ENCODE measurements around the gene AURKA.

The AURKA gene

GRCh38 chr20:56429941-56430340 is 37.9 kb upstream of the AURKA start:
- Histone ChIP-seq H3K27ac (ENCODE audit: low read depth, low read length) (no peak overlapping the region), H3K9me3 (ENCODE audit: insufficient read depth, low read depth, low read length) (no peaks in the 10 kb centered on the region), H3K27me3 (ENCODE audit: insufficient read depth, low read length) (peaks cover 8% of the 10 kb centered on the region; the same call in 1 of the 2 replicates)

GRCh38 chr20:56429502-56429901 is 37.5 kb upstream of the AURKA start:
- Histone ChIP-seq H3K9me3 (ENCODE audit: insufficient read depth, low read depth, low read length) (no peaks in the 10 kb centered on the region), H3K27ac (ENCODE audit: low read depth, low read length) (no peak overlapping the region), H3K4me1 (ENCODE audit: insufficient read depth, low read length) (no peaks in the 10 kb centered on the region; the same call in 1 of the 2 replicates), H3K27me3 (ENCODE audit: insufficient read depth, low read length) (peaks cover 12% of the 10 kb centered on the region; the same call in 1 of the 2 replicates), H3K4me3 (ENCODE audit: low read length) (no peak overlapping the region), H3K36me3 (ENCODE audit: insufficient read depth, low read length) (no peaks in the 10 kb centered on the region), H3K9ac (ENCODE audit: low read depth, low read length) (no peak overlapping the region)
- 73% methylated on average over 6 of the region's 6 CpGs for WGBS

More at GRCh38 chr20:56429941-56430340, 37.9 kb upstream of the AURKA start:
- WGBS = 69% methylated on average over 4 of the region's 4 CpGs
- no peaks in the 10 kb centered on the region; the same call in 1 of the 2 replicates for H3K4me1 ChIP-seq (ENCODE audit: insufficient read depth, low read length)
- no peaks in the 10 kb centered on the region for H3K36me3 ChIP-seq (ENCODE audit: insufficient read depth, low read length)
- no peak overlapping the region for H3K4me3 ChIP-seq (ENCODE audit: low read length)
- no peak overlapping the region for H3K9ac ChIP-seq (ENCODE audit: low read depth, low read length)

- H3K9ac ChIP-seq (ENCODE audit: low read depth, low read length) = no peak overlapping the region
- H3K27ac ChIP-seq (ENCODE audit: low read depth, low read length) = no peak overlapping the region
- H3K27me3 ChIP-seq (ENCODE audit: insufficient read depth, low read length) = peaks cover 12% of the 10 kb centered on the region; the same call in 1 of the 2 replicates
- H3K4me1 ChIP-seq (ENCODE audit: insufficient read depth, low read length) = no peaks in the 10 kb centered on the region; the same call in 1 of the 2 replicates
- 85% methylated on average over 8 of the region's 8 CpGs for WGBS
- H3K4me3 ChIP-seq (ENCODE audit: low read length) = no peak overlapping the region
- H3K9me3 ChIP-seq (ENCODE audit: insufficient read depth, low read depth, low read length) = no peaks in the 10 kb centered on the region
- no peaks in the 10 kb centered on the region for H3K36me3 ChIP-seq (ENCODE audit: insufficient read depth, low read length)
These were observed 36.9 kb upstream of the AURKA start for GRCh38 chr20:56428881-56429280.

GRCh38 chr20:56428410-56428809 is 36.4 kb upstream of the AURKA start:
- H3K4me1 ChIP-seq (ENCODE audit: insufficient read depth, low read length) = no peaks in the 10 kb centered on the region; the same call in 1 of the 2 replicates
- no peak overlapping the region for H3K9ac ChIP-seq (ENCODE audit: low read depth, low read length)
- H3K27ac ChIP-seq (ENCODE audit: low read depth, low read length) = no peak overlapping the region
- WGBS = 82% methylated on average over 5 of the region's 5 CpGs
- H3K9me3 ChIP-seq (ENCODE audit: insufficient read depth, low read depth, low read length) = no peaks in the 10 kb centered on the region
- H3K36me3 ChIP-seq (ENCODE audit: insufficient read depth, low read length) = no peaks in the 10 kb centered on the region
- H3K27me3 ChIP-seq (ENCODE audit: insufficient read depth, low read length) = peaks cover 12% of the 10 kb centered on the region; the same call in 1 of the 2 replicates
- H3K4me3 ChIP-seq (ENCODE audit: low read length) = no peak overlapping the region

- Histone ChIP-seq H3K36me3 (ENCODE audit: insufficient read depth, low read length) (no peaks in the 10 kb centered on the region), H3K27ac (ENCODE audit: low read depth, low read length) (no peak overlapping the region), H3K9ac (ENCODE audit: low read depth, low read length) (no peak overlapping the region), H3K27me3 (ENCODE audit: insufficient read depth, low read length) (peaks cover 13% of the 10 kb centered on the region; the same call in 1 of the 2 replicates), H3K4me1 (ENCODE audit: insufficient read depth, low read length) (peaks cover under 1% of the 10 kb centered on the region; the same call in 1 of the 2 replicates), H3K4me3 (ENCODE audit: low read length) (no peak overlapping the region), H3K9me3 (ENCODE audit: insufficient read depth, low read depth, low read length) (no peaks in the 10 kb centered on the region)
- WGBS = 91% methylated on average over 4 of the region's 4 CpGs
These were observed 35.8 kb upstream of the AURKA start for GRCh38 chr20:56427797-56428196.

- Histone ChIP-seq H3K9ac (ENCODE audit: low read depth, low read length) (no peak overlapping the region), H3K27ac (ENCODE audit: low read depth, low read length) (no peak overlapping the region), H3K4me3 (ENCODE audit: low read length) (no peak overlapping the region), H3K9me3 (ENCODE audit: insufficient read depth, low read depth, low read length) (no peaks in the 10 kb centered on the region), H3K27me3 (ENCODE audit: insufficient read depth, low read length) (peaks cover 22% of the 10 kb centered on the region; the same call in 1 of the 2 replicates), H3K36me3 (ENCODE audit: insufficient read depth, low read length) (no peaks in the 10 kb centered on the region), H3K4me1 (ENCODE audit: insufficient read depth, low read length) (peaks cover 8% of the 10 kb centered on the region)
These were observed 34.9 kb upstream of the AURKA start for GRCh38 chr20:56426926-56427325.

GRCh38 chr20:56426026-56426425 is 34.0 kb upstream of the AURKA start:
- WGBS = 92% methylated on average over 9 of the region's 9 CpGs
- H3K4me1 ChIP-seq (ENCODE audit: insufficient read depth, low read length) = peaks cover 8% of the 10 kb centered on the region

GRCh38 chr20:56424931-56425330 is 32.9 kb upstream of the AURKA start:
- H3K27me3 ChIP-seq (ENCODE audit: insufficient read depth, low read length) = peaks cover 32% of the 10 kb centered on the region
- no peak overlapping the region for H3K9ac ChIP-seq (ENCODE audit: low read depth, low read length)
- WGBS = 85% methylated on average over 1 of the region's 1 CpG
- no peak overlapping the region for H3K4me3 ChIP-seq (ENCODE audit: low read length)
- H3K27ac ChIP-seq (ENCODE audit: low read depth, low read length) = no peak overlapping the region
- H3K4me1 ChIP-seq (ENCODE audit: insufficient read depth, low read length) = peaks cover 8% of the 10 kb centered on the region
- H3K36me3 ChIP-seq (ENCODE audit: insufficient read depth, low read length) = no peaks in the 10 kb centered on the region
- no peaks in the 10 kb centered on the region for H3K9me3 ChIP-seq (ENCODE audit: insufficient read depth, low read depth, low read length)

More at GRCh38 chr20:56426026-56426425, 34.0 kb upstream of the AURKA start:
- Histone ChIP-seq H3K27me3 (ENCODE audit: insufficient read depth, low read length) (peaks cover 29% of the 10 kb centered on the region), H3K9ac (ENCODE audit: low read depth, low read length) (no peak overlapping the region), H3K4me3 (ENCODE audit: low read length) (no peak overlapping the region), H3K9me3 (ENCODE audit: insufficient read depth, low read depth, low read length) (no peaks in the 10 kb centered on the region), H3K36me3 (ENCODE audit: insufficient read depth, low read length) (no peaks in the 10 kb centered on the region), H3K27ac (ENCODE audit: low read depth, low read length) (no peak overlapping the region)

- no peak overlapping the region for H3K4me3 ChIP-seq (ENCODE audit: low read length)
- H3K4me1 ChIP-seq (ENCODE audit: insufficient read depth, low read length) = peaks cover 8% of the 10 kb centered on the region
- WGBS = 77% methylated on average over 1 of the region's 1 CpG
- H3K9me3 ChIP-seq (ENCODE audit: insufficient read depth, low read depth, low read length) = no peaks in the 10 kb centered on the region
- peaks cover 32% of the 10 kb centered on the region for H3K27me3 ChIP-seq (ENCODE audit: insufficient read depth, low read length)
- no peak overlapping the region for H3K9ac ChIP-seq (ENCODE audit: low read depth, low read length)
- H3K36me3 ChIP-seq (ENCODE audit: insufficient read depth, low read length) = no peaks in the 10 kb centered on the region
- no peak overlapping the region for H3K27ac ChIP-seq (ENCODE audit: low read depth, low read length)
These were observed 31.9 kb upstream of the AURKA start for GRCh38 chr20:56423886-56424285.

GRCh38 chr20:56423211-56423610 is 31.2 kb upstream of the AURKA start:
- Histone ChIP-seq H3K4me1 (ENCODE audit: insufficient read depth, low read length) (peaks cover 8% of the 10 kb centered on the region), H3K9me3 (ENCODE audit: insufficient read depth, low read depth, low read length) (no peaks in the 10 kb centered on the region), H3K36me3 (ENCODE audit: insufficient read depth, low read length) (no peaks in the 10 kb centered on the region), H3K27ac (ENCODE audit: low read depth, low read length) (no peak overlapping the region), H3K27me3 (ENCODE audit: insufficient read depth, low read length) (peaks cover 32% of the 10 kb centered on the region), H3K9ac (ENCODE audit: low read depth, low read length) (no peak overlapping the region), H3K4me3 (ENCODE audit: low read length) (no peak overlapping the region)
- WGBS = 100% methylated on average over 1 of the region's 1 CpG

GRCh38 chr20:56422824-56423189 is 30.8 kb upstream of the AURKA start:
- Histone ChIP-seq H3K27me3 (ENCODE audit: insufficient read depth, low read length) (peaks cover 32% of the 10 kb centered on the region), H3K36me3 (ENCODE audit: insufficient read depth, low read length) (no peaks in the 10 kb centered on the region), H3K4me3 (ENCODE audit: low read length) (no peak overlapping the region), H3K27ac (ENCODE audit: low read depth, low read length) (no peak overlapping the region), H3K9me3 (ENCODE audit: insufficient read depth, low read depth, low read length) (no peaks in the 10 kb centered on the region), H3K4me1 (ENCODE audit: insufficient read depth, low read length) (peaks cover 8% of the 10 kb centered on the region), H3K9ac (ENCODE audit: low read depth, low read length) (no peak overlapping the region)
- WGBS = 24% methylated on average over 4 of the region's 4 CpGs
